BLaER1 (cell line): ENCODE measurements around the gene SHROOM1.

Experiments
- H3K27ac ChIP-seq: shearing (Covaris generic); formaldehyde crosslinking; 2 replicates; pipeline ENCODE4 v1.8.1; 2022
- H3K27me3 ChIP-seq: shearing (Covaris generic); formaldehyde crosslinking; 2 replicates; pipeline ENCODE4 v1.8.1; 2022
- H3K36me3 ChIP-seq: shearing (Covaris generic); formaldehyde crosslinking; 2 replicates; pipeline ENCODE4 v1.8.1; 2022
- H3K4me1 ChIP-seq: shearing (Covaris generic); formaldehyde crosslinking; 2 replicates; pipeline ENCODE4 v1.8.1; 2022
- H3K4me2 ChIP-seq: shearing (Covaris generic); formaldehyde crosslinking; 2 replicates; pipeline ENCODE4 v1.8.1; 2022
- H3K4me3 ChIP-seq: shearing (Covaris generic); formaldehyde crosslinking; 2 replicates; pipeline ENCODE4 v1.8.1; 2022
- H3K9ac ChIP-seq: shearing (Covaris generic); formaldehyde crosslinking; 2 replicates; pipeline ENCODE4 v1.8.1; 2022
- H3K9me3 ChIP-seq: shearing (Covaris generic); formaldehyde crosslinking; 2 replicates; pipeline ENCODE4 v1.8.1; 2022
- H4K20me1 ChIP-seq: shearing (Covaris generic); formaldehyde crosslinking; 2 replicates; pipeline ENCODE4 v1.8.1; 2022
- Cebpa-rat ChIP-seq: shearing (Covaris generic); IDR thresholded peaks from 2 replicates; pipeline ENCODE4 v1.8.1; 2022

SHROOM1 gene

GRCh38 chr5:132825834-132826391, 4.5 kb downstream of the SHROOM1 start:
- H3K9ac ChIP-seq = no peak overlapping the region
- H3K9me3 ChIP-seq = no peaks in the 10 kb centered on the region
- H3K4me1 ChIP-seq = peaks cover 5% of the 10 kb centered on the region
- H3K27ac ChIP-seq = no peak overlapping the region
- H4K20me1 ChIP-seq = peaks cover 35% of the 10 kb centered on the region; the same call in 1 of the 2 replicates
- no peak overlapping the region for H3K4me3 ChIP-seq
- TF ChIP-seq Cebpa-rat = no peak
- peaks cover 100% of the 10 kb centered on the region for H3K27me3 ChIP-seq
- H3K4me2 ChIP-seq = no peak overlapping the region
- H3K36me3 ChIP-seq = no peaks in the 10 kb centered on the region

- no peak overlapping the region for H3K9ac ChIP-seq
- H3K4me1 ChIP-seq = no peaks in the 10 kb centered on the region; the same call in 1 of the 2 replicates
- no peak for TF ChIP-seq Cebpa-rat
- H3K9me3 ChIP-seq = no peaks in the 10 kb centered on the region
- H3K4me2 ChIP-seq = no peak overlapping the region
- H3K36me3 ChIP-seq = no peaks in the 10 kb centered on the region
- H3K27ac ChIP-seq = no peak overlapping the region
- peaks cover 35% of the 10 kb centered on the region; the same call in 1 of the 2 replicates for H4K20me1 ChIP-seq
- H3K4me3 ChIP-seq = no peak overlapping the region
- H3K27me3 ChIP-seq = peaks cover 100% of the 10 kb centered on the region
These were observed 5.2 kb downstream of the SHROOM1 start for GRCh38 chr5:132825033-132825833.

- H3K9me3 ChIP-seq = no peaks in the 10 kb centered on the region
- H3K9ac ChIP-seq = no peak overlapping the region
- no peak overlapping the region for H3K4me2 ChIP-seq
- no peak for TF ChIP-seq Cebpa-rat
- no peak overlapping the region for H3K27ac ChIP-seq
- H3K36me3 ChIP-seq = no peaks in the 10 kb centered on the region
- H4K20me1 ChIP-seq = peaks cover 35% of the 10 kb centered on the region; the same call in 1 of the 2 replicates
- no peak overlapping the region for H3K4me3 ChIP-seq
- H3K27me3 ChIP-seq = peaks cover 100% of the 10 kb centered on the region
- H3K4me1 ChIP-seq = no peaks in the 10 kb centered on the region; the same call in 1 of the 2 replicates
These were observed 6.0 kb downstream of the SHROOM1 start for GRCh38 chr5:132824426-132824825.

- H3K4me3 ChIP-seq = no peak overlapping the region
These were observed 6.9 kb downstream of the SHROOM1 start for GRCh38 chr5:132823481-132824050.

GRCh38 chr5:132822650-132823480, 7.6 kb downstream of the SHROOM1 start:
- Histone ChIP-seq H3K27me3 (peaks cover 100% of the 10 kb centered on the region), H4K20me1 (peaks cover 32% of the 10 kb centered on the region; the same call in 1 of the 2 replicates), H3K9me3 (no peaks in the 10 kb centered on the region), H3K27ac (no peak overlapping the region), H3K9ac (no peak overlapping the region), H3K36me3 (no peaks in the 10 kb centered on the region), H3K4me1 (no peaks in the 10 kb centered on the region; the same call in 1 of the 2 replicates), H3K4me3 (0 out of 2 replicates have a peak overlapping the region, but pooled peaks have one; percentile 36), H3K4me2 (peak overlapping the region; percentile 53)
- TF ChIP-seq Cebpa-rat = no peak

More at GRCh38 chr5:132823481-132824050, 6.9 kb downstream of the SHROOM1 start:
- Histone ChIP-seq H3K36me3 (no peaks in the 10 kb centered on the region), H3K4me1 (no peaks in the 10 kb centered on the region; the same call in 1 of the 2 replicates), H4K20me1 (peaks cover 32% of the 10 kb centered on the region; the same call in 1 of the 2 replicates), H3K9me3 (no peaks in the 10 kb centered on the region), H3K9ac (no peak overlapping the region), H3K4me2 (peak overlapping the region; percentile 53; the same call in 1 of the 2 replicates), H3K27me3 (peaks cover 100% of the 10 kb centered on the region), H3K27ac (no peak overlapping the region)
- no peak for TF ChIP-seq Cebpa-rat

- Histone ChIP-seq H4K20me1 (peaks cover 32% of the 10 kb centered on the region; the same call in 1 of the 2 replicates), H3K27ac (no peak overlapping the region), H3K9me3 (no peaks in the 10 kb centered on the region), H3K4me2 (no peak overlapping the region), H3K27me3 (peaks cover 100% of the 10 kb centered on the region), H3K9ac (no peak overlapping the region), H3K4me3 (no peak overlapping the region), H3K36me3 (no peaks in the 10 kb centered on the region), H3K4me1 (no peaks in the 10 kb centered on the region; the same call in 1 of the 2 replicates)
- no peak for TF ChIP-seq Cebpa-rat
These were observed 8.7 kb downstream of the SHROOM1 start for GRCh38 chr5:132821791-132822190.

GRCh38 chr5:132821350-132821749, 9.1 kb downstream of the SHROOM1 start:
- H3K27ac ChIP-seq = no peak overlapping the region
- TF ChIP-seq Cebpa-rat = no peak
- no peak overlapping the region for H3K4me3 ChIP-seq
- peaks cover 96% of the 10 kb centered on the region for H3K27me3 ChIP-seq
- no peak overlapping the region for H3K4me2 ChIP-seq
- H3K9ac ChIP-seq = no peak overlapping the region
- no peaks in the 10 kb centered on the region; the same call in 1 of the 2 replicates for H3K4me1 ChIP-seq
- H4K20me1 ChIP-seq = peaks cover 32% of the 10 kb centered on the region; the same call in 1 of the 2 replicates
- no peaks in the 10 kb centered on the region for H3K36me3 ChIP-seq
- H3K9me3 ChIP-seq = no peaks in the 10 kb centered on the region

GRCh38 chr5:132820162-132820754, 10.2 kb downstream of the SHROOM1 start:
- Histone ChIP-seq H3K27me3 (peaks cover 89% of the 10 kb centered on the region), H3K4me1 (no peaks in the 10 kb centered on the region; the same call in 1 of the 2 replicates), H3K27ac (no peak overlapping the region), H3K9me3 (no peaks in the 10 kb centered on the region), H3K36me3 (no peaks in the 10 kb centered on the region), H3K9ac (no peak overlapping the region), H4K20me1 (peaks cover 21% of the 10 kb centered on the region; the same call in 1 of the 2 replicates), H3K4me2 (0 out of 2 replicates have a peak overlapping the region, but pooled peaks have one; percentile 43), H3K4me3 (no peak overlapping the region)
- no peak for TF ChIP-seq Cebpa-rat

- Histone ChIP-seq H3K27ac (no peak overlapping the region), H3K9ac (no peak overlapping the region), H3K27me3 (peaks cover 89% of the 10 kb centered on the region), H3K36me3 (no peaks in the 10 kb centered on the region), H3K4me1 (no peaks in the 10 kb centered on the region; the same call in 1 of the 2 replicates), H3K4me3 (no peak overlapping the region), H3K9me3 (peaks cover 4% of the 10 kb centered on the region), H3K4me2 (peak overlapping the region; percentile 43), H4K20me1 (peaks cover 15% of the 10 kb centered on the region; the same call in 1 of the 2 replicates)
- no peak for TF ChIP-seq Cebpa-rat
These were observed 11.0 kb downstream of the SHROOM1 start for GRCh38 chr5:132819468-132819867.
